ENCODE results near the gene ABCC6. TPM values are rescaled to one million over a fixed set of nuclear protein-coding genes. Genes with fewer than 3 reads are reported as not detected.
"Not testable (repeated sequence)": the region's sequence is repeated elsewhere in the genome, so short reads cannot be mapped to it uniquely, and the experiment has no call there.

Gene ABCC6
- total and polyA plus RNA-seq, 8 donors: 10.8 to 30.6 (median 15.7) TPM

GRCh38 chr16:16158082-16158658 is 65.1 kb downstream of the ABCC6 start:
- Histone ChIP-seq H3K9me3 (no peaks in the 10 kb centered on the region), H3K4me1 (no peaks in the 10 kb centered on the region)
- 84 to 98% methylated on average over 4 of the region's 4 CpGs for WGBS, 2 donors

GRCh38 chr16:16157166-16157565 is 66.1 kb downstream of the ABCC6 start:
- intact Hi-C loops (cut with DNase I): no loop called here
- no peak overlapping the region for H3K27ac ChIP-seq
- H3K9me3 ChIP-seq: no peaks in the 10 kb centered on the region
- no peak for TF ChIP-seq CTCF (IDR thresholded peaks at IDR 0.05)
- H3K27me3 ChIP-seq: no peaks in the 10 kb centered on the region
- no peaks in the 10 kb centered on the region for H3K4me1 ChIP-seq
- 97 to 100% methylated on average over 1 of the region's 1 CpG for WGBS, 2 donors
- peaks cover 0 to 10% (median 0%) of the 10 kb centered on the region in 3 donors for H3K36me3 ChIP-seq
- no peak for ATAC-seq
- no peak for FAIRE-seq
- H3K4me3 ChIP-seq: no peak overlapping the region
- no peak for DNase-seq

More at GRCh38 chr16:16158082-16158658, 65.1 kb downstream of the ABCC6 start:
- no peak for FAIRE-seq
- no peak overlapping the region for H3K27ac ChIP-seq
- no peak for ATAC-seq
- no peak for TF ChIP-seq CTCF (IDR thresholded peaks at IDR 0.05)
- peaks cover 0 to 10% (median 0%) of the 10 kb centered on the region in 3 donors for H3K36me3 ChIP-seq
- no peak for DNase-seq
- intact Hi-C loops (cut with DNase I): no loop called here
- no peaks in the 10 kb centered on the region for H3K27me3 ChIP-seq
- H3K4me3 ChIP-seq: no peak overlapping the region

- no peak for TF ChIP-seq CTCF (IDR thresholded peaks at IDR 0.05)
- ATAC-seq (no peak), FAIRE-seq (no peak), DNase-seq (no peak)
- H3K27ac ChIP-seq: no peak overlapping the region
- intact Hi-C loops (cut with DNase I): no loop called here
- WGBS, 2 donors: 91 to 94% methylated on average over 3 of the region's 3 CpGs
- no peaks in the 10 kb centered on the region for H3K9me3 ChIP-seq
- no peak overlapping the region for H3K4me3 ChIP-seq
- H3K27me3 ChIP-seq: no peaks in the 10 kb centered on the region
- H3K4me1 ChIP-seq: peaks cover 0 to 6% (median 4%) of the 10 kb centered on the region in 3 donors
- H3K36me3 ChIP-seq: peaks cover 0 to 10% (median 0%) of the 10 kb centered on the region in 3 donors
Measured at GRCh38 chr16:16155234-16155633, 68.1 kb downstream of the ABCC6 start.

- H3K36me3 ChIP-seq: peaks cover 0 to 4% (median 0%) of the 10 kb centered on the region in 3 donors
- no peak overlapping the region for H3K4me3 ChIP-seq
- no peak for DNase-seq
- H3K9me3 ChIP-seq: no peaks in the 10 kb centered on the region
- no peaks in the 10 kb centered on the region for H3K27me3 ChIP-seq
- TF ChIP-seq CTCF (IDR thresholded peaks at IDR 0.05): no peak
- intact Hi-C loops (cut with DNase I): no loop called here
- ATAC-seq: no peak
- 90 to 94% methylated on average over 17 to 18 of the region's 18 CpGs for WGBS, 2 donors
- FAIRE-seq: no peak
- peaks cover 6 to 12% (median 7%) of the 10 kb centered on the region in 3 donors for H3K4me1 ChIP-seq
- H3K27ac ChIP-seq: no peak overlapping the region
Measured at GRCh38 chr16:16154281-16154951, 68.9 kb downstream of the ABCC6 start.

GRCh38 chr16:16153000-16153399 is 70.3 kb downstream of the ABCC6 start:
- intact Hi-C loops (cut with DNase I); DNase-seq; H3K9me3 ChIP-seq; H3K36me3 ChIP-seq; H3K4me3 ChIP-seq; H3K27ac ChIP-seq; H3K27me3 ChIP-seq; FAIRE-seq; ATAC-seq: not testable (repeated sequence)
- 93 to 94% methylated on average over 12 of the region's 12 CpGs for whole genome bisulfite sequencing, 2 donors
- H3K4me1 ChIP-seq: peaks cover 6 to 13% (median 9%) of the 10 kb centered on the region in 3 donors

Data from pancreas (tissue), 10 donors.